HG03439 (cell line): ENCODE data around the gene AKNA.
"Not testable (repeated sequence)": the region's sequence is repeated elsewhere in the genome, so short reads cannot be mapped to it uniquely, and the experiment has no call there.

Source experiments
- ATAC-seq: cut with Tn5 transposase; IDR thresholded peaks from one replicate; pipeline ENCODE4 v1.9.1; 2021; ENCODE audit warnings: mild to moderate bottlenecking, moderate library complexity; ENCODE audit not compliant: unreplicated experiment

The AKNA gene

GRCh38 chr9:114323849-114324248 is 63.9 kb downstream of the AKNA start:
- ATAC-seq = not testable (repeated sequence)

GRCh38 chr9:114322831-114323531 is 64.8 kb downstream of the AKNA start, which contains the start of gene ORM1:
Gene ORM1 (plus strand): TSS chr9:114323098. CDS start chr9:114323134, 36 bp downstream.
- ATAC-seq = not testable (repeated sequence)

DNA sequence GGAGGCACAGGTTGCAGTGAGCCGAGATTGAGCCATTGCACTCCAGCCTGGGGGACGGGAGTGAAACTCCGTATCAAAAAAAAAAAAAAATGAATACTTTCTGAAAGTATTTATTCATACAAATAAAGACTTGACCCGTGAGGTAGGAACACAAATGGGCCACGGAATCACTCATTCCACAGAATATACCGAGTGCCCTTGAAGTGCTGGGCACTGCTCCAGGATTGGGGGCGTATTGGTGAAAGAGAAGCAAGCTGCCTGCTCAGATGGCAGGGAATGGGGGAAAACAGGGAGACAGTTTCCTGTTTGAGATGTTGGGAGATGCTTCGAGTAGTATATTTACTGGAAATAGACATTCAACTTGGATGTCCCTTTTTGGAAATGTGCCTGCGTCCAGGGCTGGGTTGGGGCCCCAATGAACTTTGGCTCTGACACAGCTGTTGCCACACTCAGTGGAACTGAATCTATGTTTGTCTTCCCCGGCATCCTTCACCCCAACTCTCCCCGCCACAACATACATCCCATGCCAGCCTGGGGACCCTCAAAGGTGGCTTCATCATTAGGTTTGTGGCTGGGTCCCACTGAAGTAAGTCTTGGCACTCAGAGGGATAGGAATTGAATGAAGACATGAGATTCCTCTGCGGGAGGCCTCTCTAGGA is 65.5 kb downstream of the AKNA start:
- ATAC-seq = not testable (repeated sequence)

DNA sequence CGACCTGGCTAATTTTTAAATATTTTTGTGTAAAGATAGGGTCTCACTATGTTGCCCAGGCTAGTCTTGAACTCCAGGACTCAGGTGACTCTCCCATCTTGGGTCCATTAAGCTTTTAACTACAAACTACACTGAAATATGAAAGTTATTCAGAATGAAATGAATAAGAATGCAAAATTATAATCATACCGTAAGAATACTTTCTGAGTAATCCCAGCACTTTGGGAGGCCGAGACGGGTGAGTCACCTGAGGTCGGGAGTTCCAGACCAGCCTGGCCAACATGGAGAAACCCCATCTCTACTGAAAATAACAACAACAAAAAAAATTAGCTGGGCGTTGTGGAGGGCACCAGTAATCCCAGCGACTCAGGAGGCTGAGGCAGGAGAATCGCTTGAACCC is 66.0 kb downstream of the AKNA start:
- no peak for ATAC-seq

DNA sequence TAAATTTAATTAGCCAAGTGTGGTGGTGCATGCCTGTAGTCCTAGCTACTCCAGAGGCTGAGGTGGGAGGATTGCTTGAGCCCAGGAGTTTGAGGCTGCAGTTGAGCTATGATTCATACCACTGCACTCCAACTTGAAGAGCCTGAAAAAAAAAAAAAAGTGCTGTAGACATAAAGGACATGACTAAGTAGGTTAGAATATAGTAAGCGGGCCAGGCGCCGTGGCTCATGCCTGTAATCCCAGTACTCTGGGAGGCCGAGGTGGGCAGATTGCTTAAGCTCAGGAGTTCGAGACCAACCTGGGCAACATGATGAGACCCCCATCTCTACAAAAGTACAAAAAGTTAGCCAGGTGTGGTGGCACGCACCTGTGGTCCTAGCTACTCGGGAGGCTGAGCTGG is 67.1 kb downstream of the AKNA start:
- not testable (repeated sequence) for ATAC-seq

DNA sequence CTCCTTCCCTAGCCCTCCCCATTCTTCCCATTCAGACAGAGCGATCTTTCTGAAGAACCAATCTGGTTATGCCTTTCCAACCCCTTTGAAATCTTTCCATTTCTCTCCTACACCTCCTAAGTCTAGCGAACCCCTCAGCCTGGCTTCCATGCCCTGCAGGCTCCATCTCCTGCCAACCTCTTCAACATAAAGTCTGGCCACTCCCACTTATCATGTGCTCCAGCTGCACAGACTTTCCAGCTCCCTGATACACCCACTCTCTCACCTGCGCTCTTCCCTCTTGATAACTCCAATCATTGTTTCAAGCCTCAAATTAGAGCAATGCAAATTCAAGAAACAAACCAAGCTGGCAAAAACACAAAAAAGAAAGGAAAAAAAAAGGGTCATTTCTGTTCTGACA is 68.6 kb downstream of the AKNA start:
- ATAC-seq = no peak

GRCh38 chr9:114318416-114318815 is 69.4 kb downstream of the AKNA start:
- ATAC-seq = no peak

DNA sequence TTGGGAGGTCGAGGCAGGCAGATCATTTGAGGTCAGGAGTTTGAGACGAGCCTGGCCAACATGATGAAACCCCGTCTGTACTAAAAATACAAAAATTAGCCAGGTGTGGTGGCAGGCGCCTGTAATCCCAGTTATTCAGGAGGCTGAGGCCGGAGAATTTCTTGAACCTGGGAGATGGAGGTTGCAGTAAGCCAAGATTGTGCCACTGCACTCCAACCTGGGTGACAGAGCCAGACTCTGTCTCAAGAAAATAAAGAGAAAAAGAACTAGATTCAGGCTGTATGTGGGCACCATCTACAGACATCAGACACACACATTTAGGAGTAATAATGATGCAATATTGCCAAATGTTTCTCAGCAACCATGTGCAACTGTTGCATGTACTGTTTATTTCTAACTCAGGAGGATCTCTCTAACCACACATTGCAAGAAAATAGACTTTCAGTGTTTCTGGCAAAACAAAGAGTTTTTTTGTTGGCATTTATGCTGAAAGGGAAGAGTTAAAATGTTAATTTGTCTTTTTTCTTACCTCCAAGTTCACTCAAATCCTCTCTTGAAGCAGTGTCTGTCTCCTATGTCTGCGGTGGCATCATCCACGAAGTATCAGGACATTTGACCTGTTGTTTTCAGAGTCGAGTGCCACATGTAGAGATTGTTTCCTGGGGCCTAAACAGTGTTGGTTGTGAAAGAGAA is 70.0 kb downstream of the AKNA start:
- no peak for ATAC-seq

GRCh38 chr9:114316605-114317230 is 71.1 kb downstream of the AKNA start:
- no peak for ATAC-seq

DNA sequence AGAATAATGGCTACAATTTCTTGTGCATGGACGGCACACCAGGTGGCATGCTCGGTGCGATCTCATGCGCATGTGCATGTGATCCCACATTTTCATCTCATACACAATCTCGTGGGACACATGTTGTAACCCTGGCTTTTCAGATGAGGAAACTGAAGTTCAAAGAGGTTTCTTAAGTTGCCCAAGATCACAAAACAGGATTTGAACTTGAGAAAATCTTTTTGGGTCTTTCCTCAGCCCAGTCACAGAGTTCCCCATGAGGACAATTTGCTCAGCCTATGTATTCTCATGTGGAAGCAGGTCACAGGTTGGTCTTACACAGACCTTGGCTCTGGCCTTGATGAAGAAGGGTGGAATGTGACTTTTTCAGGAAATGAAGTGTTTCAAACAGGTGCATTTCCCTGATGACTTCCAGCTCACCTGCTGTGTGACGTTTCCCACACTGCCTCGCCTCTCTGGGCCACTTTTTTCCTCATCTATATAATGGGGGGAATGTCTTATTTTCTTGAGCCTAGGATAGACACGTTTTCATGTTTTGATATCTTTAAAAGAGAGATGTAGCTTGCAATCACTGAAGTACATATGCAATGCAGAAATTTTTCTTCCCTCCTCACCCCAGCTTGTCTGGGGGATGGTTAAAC is 71.9 kb downstream of the AKNA start:
- no peak for ATAC-seq

DNA sequence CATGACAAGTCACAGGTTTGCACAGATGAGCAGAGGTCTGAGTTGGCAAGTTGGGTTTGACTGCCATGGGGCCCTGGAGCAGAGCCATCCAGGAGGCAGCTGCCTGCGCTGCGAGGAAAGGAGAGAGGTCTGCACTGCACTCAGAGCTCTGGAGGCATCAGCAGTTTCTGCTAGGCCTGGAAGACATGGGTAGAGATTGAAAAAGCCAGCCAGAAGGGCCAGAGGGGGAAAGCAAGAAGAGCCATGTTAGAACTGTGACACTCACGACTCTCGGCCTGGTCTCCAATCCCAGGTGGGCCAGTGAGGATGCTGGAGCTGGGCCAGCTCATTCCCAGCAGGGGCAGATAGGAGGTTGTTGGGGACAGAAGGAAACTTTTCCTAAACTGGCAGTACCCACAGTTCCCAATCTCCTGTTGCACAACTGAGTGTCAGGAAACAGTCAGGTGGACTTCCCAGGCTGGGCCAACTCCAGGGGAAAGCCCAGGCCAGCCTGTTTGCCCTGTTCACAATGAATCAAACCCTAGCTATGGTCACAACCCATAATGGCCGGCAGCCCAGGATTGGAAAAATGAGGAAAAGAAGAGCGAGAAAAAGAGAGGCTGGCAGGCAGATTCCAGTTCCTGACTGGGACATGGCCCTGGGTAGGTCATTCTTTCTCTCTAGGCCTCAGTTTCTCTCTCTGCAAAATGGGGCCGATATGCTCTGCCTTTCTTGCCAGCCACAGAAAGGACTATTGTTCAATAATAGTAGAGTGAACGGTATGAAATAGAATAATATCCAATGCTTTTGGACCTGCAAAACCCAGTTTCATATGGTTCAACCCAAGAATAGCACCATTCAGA is 72.7 kb downstream of the AKNA start:
- no peak for ATAC-seq

DNA sequence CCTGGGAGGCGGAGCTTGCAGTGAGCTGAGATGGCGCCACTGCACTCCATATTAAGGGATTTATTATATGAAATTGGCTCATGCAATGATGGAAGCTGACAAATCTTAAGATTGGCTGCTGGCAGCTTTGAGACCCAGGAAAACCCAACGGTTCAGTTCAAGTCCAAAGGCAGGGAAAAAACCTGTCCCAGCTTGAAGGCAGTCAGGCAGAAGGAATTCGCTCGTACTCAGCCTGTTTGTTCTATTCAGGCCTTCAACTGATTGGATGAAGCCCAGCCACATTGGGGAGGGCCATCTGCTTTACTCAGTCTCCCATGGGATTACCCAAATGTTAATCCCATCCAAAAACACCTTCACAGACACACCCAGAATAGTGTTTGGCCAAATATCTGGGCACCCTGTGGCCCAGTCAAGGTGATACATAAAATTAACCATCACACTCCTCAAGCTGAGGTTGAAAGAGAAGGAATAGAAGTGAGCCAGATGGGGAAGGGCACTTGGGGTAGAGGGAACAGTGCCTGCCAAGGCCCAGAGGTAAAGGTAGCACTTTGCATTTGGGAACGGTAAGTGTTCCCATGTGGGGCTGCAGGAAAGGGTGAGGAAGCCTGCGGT is 73.4 kb downstream of the AKNA start:
- ATAC-seq = no peak

DNA sequence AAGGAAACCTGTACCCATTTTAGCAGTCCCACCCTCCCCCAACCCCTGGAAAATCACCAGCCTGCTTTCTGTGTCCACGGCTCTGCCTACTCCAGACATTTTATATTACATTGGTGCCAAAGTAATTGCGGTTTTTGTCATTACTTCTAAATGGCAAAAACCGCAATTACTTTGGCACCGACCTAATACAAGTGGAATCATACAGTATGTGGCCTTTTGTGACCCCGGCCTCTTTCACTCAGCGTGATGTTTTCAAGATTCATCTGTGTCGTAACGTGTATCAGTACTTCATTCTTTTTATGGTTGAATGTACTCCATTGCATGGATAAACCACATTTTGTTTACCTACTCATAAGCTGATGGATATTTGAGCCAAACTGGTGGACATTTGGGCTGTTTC is 74.6 kb downstream of the AKNA start:
- ATAC-seq = no peak

DNA sequence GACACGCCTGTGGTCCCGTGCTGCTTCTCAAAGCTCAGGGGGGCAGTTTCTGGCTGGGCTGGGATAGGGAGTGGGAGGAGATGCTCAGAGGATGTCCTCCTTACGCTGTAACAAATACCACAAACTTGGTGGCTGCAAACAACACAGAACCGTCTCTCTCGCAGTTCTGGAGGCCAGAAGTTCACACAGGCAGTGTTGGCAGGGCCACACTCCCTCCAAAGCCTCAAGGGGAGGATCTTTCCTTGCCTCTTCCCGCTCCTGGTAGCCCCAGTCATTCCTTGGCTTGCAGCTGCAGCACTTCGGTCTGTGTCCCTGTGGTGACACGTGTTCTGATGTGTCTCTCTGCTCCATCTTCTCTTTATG is 75.3 kb downstream of the AKNA start:
- ATAC-seq = no peak

DNA sequence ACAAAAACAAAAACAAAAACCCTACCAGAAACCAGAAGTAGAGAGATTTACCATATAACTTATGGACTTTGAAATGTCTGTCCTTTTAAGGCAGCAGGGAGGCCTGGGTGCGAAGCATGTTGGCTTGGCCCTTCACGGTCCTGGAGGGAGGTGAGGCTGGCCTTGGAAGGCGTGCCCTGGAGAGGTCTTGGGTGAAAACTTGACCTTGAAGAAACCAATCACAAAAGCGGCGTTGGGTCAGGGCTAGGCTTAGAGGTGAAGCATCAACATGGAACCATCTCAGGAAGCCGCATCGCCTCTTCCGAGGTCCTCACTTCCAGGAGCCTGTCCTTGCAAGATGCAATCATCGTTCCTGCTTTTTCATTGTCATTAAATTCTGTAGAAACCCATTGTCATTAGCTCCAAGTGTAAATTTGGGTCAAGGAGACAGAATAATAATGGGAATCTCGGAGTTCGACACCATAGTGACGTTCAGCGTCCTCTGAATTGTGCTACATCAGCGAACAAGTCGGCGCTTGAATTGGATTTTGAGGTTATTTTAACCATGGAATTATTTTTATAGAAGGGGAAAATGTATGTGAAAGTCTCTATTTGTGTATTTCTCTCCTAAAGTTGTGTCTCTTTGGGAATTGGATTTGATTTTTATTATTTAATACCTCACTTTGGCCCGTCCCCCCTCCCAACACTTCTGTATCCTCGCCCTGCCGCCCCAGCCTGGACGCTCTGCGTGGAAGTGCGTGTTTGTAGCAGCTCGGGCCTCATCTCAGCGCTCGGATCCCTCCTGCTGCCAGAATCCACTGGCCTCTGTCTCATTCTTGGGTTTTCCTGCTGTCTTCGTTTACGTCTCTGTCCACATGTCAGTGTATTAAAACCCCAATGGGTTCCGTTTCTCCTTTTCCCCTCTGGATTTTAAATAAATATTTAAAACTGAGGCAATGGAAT is 75.9 kb downstream of the AKNA start:
- ATAC-seq = no peak

GRCh38 chr9:114310471-114311450 is 77.0 kb downstream of the AKNA start:
- ATAC-seq = no peak

DNA sequence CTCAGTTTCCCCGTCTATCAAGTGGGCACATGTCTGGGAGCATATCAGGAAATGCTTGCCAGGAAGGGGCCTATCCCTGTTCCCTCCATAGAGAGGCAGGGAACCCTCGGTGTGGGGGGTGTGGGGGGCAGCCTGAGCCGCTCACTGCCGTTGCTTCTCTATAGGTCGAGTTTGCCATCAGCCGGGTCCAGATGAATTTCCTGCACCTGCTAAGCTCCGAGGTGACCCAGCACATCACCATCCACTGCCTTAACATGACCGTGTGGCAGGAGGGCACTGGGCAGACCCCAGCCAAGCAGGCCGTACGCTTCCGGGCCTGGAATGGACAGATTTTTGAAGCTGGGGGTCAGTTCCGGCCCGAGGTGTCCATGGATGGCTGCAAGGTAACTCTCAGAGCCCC is 78.7 kb downstream of the AKNA start:
- ATAC-seq = no peak
